Measurements from ENCODE around the gene DPYSL5.

The DPYSL5 gene

GRCh38 chr2:26933431-26934334 is 85.8 kb downstream of the DPYSL5 start:
- DNase-seq = no peak

DNA sequence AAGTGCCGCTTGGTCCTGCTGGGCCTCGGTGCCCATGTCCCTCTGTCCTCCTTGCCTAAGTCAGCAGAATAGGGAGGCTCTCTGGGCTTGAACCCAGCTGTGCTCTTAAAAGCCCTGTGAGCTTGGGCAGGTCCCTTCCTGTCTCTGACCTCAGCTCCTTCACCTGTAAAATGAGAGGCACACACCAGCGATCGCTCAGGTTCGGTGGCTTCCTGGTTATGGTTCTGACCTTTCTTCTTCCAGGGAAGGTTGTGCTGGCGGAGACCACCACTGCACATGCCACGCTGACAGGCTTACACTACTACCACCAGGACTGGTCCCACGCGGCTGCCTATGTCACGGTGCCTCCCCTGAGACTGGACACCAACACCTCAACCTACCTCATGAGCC is 86.4 kb downstream of the DPYSL5 start:
- DNase-seq = no peak

DNA sequence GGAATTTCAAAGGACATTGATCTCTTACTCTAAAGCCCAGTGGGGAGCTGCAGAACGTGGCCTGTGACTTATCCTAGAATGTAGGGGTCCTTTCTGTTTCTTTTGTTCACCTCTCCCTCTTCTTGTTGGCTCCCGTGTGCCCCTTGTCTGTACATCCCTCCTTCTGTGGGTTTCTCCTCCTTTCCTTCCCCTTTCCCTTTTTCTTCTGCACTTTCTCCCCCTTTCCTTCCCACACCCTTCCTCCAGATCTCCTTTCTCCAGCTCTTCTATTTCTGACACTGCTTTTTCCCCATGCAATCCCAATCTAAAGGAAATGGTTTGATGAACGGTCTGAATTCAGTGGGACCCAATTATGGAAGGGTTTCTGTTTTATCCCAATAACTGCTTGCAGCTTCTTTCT is 87.1 kb downstream of the DPYSL5 start:
- no peak for DNase-seq

GRCh38 chr2:26936855-26937254 is 88.9 kb downstream of the DPYSL5 start:
- DNase-seq = no peak

GRCh38 chr2:26938399-26939118 is 90.6 kb downstream of the DPYSL5 start:
- DNase-seq = no peak

GRCh38 chr2:26940001-26940400 is 92.1 kb downstream of the DPYSL5 start:
- DNase-seq = no peak

GRCh38 chr2:26941486-26941885 is 93.6 kb downstream of the DPYSL5 start:
- DNase-seq = no peak

- peak; percentile 9 to 44 (median 26) for DNase-seq
Measured at GRCh38 chr2:26942543-26943295, 94.8 kb downstream of the DPYSL5 start.

GRCh38 chr2:26945991-26946750 is 98.2 kb downstream of the DPYSL5 start:
- DNase-seq = no peak

DNA sequence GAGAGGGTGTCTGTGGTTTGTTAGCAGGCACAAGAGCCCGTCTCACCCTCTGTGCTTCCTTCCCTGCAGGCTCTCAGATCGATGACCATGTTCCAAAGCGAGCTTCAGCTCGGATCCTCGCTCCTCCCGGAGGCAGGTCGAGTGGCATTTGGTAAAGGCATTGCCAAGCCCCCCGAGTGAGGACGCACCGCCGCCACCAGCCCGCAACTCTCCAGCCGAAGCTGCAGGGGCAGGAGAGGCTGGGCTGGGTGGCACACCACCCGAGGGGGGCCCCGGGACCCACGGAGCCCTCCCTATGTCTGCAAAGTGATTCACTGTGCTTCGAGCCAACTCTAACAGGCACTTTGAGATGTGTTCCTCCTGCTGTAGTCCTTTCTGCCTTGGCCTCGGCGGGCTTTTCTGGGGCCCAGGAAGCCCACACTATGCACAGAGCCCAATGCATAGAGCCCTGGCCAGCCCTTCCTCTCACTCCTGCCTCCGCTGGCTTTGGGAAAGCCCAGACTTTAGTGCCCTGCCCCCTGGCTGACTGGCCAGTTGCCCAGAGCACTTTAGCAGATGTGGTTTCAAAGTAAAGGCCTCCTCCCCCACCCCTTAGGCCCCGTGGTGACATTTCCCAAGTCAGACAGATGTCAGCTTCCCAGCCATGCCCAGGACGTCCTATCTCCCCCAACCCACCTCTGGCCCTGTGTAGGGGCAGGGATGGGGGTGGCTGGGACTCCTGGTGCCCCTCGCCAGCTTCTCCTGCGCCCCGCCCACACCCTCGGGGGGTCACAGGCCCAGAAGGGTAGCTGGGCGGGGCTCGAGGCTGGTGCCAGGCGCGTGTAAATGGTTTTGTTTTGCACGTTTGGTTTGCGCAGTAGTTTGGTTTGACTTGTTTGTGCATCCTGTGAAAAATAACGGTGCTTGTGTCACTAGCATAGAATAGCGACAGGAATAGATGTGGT is 99.2 kb downstream of the DPYSL5 start:
- DNase-seq = no peak

- DNase-seq = no peak
Measured at GRCh38 chr2:26948800-26949199, 100.9 kb downstream of the DPYSL5 start.

- no peak for DNase-seq
Measured at GRCh38 chr2:26950246-26950645, 102.3 kb downstream of the DPYSL5 start.

- DNase-seq = no peak
Measured at GRCh38 chr2:26951236-26951635, 103.3 kb downstream of the DPYSL5 start.

DNA sequence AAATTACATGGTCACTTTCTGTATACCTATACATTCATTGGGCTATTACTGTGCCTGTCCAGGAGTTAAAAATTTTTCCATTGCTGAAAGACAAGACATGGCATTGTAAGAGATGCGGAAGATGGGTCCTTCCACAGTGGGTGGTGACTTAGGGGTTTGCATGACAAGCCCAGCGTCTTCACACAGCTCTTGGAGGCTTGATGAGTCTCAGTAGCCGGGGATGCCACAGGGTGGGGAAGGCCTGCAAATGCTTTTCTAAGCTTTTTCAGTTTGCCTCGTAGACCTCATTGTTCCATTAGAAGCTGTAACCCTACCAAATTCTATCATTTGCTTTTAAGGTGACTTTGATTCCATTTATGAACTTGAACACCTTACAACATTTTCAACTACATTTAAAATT is 104.4 kb downstream of the DPYSL5 start:
- DNase-seq = no peak

DNA sequence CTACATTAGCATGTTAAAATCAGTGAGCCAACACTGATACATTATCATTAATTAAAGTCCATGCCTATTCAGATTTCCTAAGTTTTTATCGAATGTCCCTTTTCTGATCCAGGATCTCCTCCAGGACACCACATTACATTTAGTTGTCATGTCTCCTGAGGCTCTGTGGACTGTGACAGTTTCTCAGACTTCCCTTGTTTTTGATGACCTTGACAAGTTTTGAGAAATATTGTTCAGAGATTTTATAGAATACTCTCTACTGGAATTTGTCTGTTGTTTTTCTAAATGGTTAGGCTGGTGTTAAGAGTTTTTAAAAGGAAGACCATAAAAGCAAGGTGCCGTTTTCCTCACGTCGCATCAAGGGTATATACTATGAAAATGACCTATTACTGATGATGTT is 106.2 kb downstream of the DPYSL5 start:
- no peak for DNase-seq

DNA sequence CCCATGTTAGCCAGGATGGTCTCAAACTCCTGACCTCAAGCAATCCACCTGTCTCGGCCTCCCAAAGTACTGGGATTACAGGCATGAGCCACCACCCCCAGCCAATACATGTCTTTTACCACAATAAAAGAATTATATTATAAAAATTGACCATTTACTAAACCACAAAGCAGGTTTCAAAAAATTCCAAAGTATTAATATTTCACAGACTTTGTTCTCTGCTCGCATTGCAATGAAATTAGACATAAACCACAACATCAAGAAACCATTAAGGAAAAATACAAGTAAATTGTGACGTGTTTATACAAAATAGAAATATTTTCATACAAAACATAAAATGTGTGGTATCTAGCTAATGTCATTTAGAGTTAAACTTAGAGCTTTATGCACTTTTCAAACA is 109.1 kb downstream of the DPYSL5 start:
- DNase-seq = no peak

DNA sequence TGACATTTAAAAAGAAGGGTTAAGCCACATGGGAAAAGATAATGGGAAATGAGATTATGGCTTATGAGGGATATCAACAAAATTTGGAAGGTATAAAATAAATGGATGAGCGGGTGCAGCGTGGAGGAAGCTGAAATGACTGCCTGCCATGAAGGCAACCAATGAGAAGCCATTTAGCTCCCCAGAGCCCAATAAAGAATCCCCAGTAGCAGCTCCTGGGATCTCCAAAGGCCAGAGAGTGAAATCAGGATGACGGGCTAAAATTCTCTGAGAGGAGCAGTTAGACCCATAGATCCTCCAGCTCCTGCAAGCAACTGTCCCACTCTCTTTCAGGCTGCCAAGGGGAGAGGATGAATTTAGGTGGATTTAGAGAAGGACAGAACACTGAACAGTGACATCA is 109.6 kb downstream of the DPYSL5 start:
- DNase-seq = no peak

DNA sequence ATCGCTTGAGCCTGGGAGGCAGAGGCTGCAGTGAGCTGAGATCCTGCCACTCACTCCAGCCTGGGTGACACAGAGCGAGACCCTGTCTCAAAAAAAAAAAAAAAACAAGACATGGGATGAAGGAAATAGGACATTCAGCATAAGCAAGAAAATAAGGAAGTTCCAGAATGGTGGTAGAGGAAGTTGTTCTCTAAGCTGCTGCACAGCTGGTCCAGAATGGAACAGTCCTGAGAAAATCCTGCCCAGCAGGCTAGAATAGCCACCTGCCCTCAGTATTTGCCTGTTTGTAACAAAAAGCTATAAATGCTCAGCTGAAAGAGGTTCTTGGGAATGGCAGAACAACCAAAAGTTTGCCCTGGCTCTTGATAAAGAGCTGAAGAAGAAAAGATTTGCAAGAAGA is 111.4 kb downstream of the DPYSL5 start:
- DNase-seq = no peak

DNA sequence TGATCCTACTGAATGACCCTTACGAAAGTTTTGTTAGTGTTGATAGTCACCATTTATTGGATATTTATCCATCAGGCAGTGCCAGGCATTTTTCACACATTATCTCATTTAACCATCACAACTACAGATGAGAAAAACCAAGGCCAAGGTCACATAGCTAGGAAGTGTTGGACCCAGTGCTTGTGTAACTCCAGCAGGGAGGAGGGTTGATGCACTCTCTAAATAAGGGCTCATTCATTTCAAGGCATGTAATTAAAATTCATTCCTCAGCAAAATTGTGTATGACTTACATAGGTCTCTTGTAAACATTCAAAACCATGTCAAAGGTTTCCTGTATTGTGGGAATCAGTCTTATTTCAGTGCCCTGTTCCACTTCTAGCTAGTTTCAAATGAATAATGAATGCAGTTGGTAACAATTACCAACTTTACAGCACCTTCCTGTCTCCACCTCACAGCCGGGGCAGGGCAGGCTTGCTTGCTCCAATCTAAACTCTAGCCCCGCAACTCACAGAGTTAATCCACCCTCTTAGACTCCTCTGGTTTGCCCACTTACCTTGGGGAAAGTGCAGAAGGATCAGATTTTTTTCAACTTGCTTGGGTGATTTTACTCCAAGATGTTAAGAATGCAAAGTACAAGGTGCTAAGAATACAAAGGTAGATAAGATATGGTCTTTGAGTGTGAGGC is 116.7 kb downstream of the DPYSL5 start:
- DNase-seq = no peak

- no peak for DNase-seq
Measured at GRCh38 chr2:26968001-26968400, 120.1 kb downstream of the DPYSL5 start.

All from activated CD4-positive, CD25-positive, alpha-beta regulatory T cell (primary cell).